Body of pancreas (tissue), 4 donors: ENCODE results near the gene TMEM225.

Experiments
- CTCF ChIP-seq, 7 experiments: fragments of 450-650 bp in 4 of 7; fragments of 200-600 bp in 3 of 7; sonication (generic) in 3 of 7; IDR thresholded peaks; one replicate each; pipeline ENCODE4 v1.5.1; 2016 to 2019; ENCODE audit warnings: antibody characterized with exemption in 7 of 7
- POLR2A ChIP-seq, 3 donors: fragments of 450-650 bp; IDR thresholded peaks; one replicate each; pipeline ENCODE4 v1.6.1; 2016; ENCODE audit warnings: antibody characterized with exemption in 3 of 3, mild to moderate bottlenecking in 2 of 3

- TF ChIP-seq CTCF (IDR thresholded peaks at IDR 0.05) (no peak), POLR2A (IDR thresholded peaks at IDR 0.05) (no peak)
Observed at GRCh38 chr11:123859731-123860130, 25.7 kb downstream of the TMEM225 start.
